HEK293T (cell line): ENCODE data around the gene KCNMB4.

ENCODE experiments used
- ELF4 ChIP-seq: fragments of 450-650 bp; IDR thresholded peaks from 2 replicates; pipeline ENCODE4 v1.6.1; 2017; ENCODE audit warnings: antibody characterized with exemption
- SP1 ChIP-seq: fragments of 450-650 bp; IDR thresholded peaks from 2 replicates; pipeline ENCODE4 v1.6.1; 2017

DNA sequence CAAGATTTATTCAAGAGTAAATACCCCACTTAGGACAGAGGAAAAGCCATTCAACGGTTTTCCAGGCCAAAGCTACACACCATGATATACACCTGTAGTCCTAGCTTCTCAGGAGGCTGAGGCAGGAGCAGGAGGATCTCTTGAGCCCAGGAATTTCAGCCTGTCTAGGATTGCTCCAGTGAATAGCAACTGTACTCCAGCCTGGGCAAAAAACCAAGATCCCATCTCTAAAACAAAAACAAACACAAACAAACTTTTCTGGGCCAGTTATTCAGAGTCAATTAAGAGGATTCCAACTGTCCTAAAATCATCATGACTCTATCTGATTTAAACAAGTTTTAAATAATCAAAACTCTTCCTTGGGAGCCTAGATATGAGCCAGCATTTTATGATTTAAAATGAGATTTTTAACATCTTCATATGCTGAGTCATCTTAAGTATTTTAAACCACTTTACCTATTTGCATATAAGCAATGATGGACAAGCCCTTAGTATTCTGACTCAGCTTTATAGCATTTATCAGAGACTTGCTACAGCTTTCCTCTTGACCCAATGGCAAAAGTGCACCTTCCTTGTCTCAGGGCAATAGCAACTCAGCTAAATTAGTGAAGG, 77.1 kb downstream of the KCNMB4 start:
- TF ChIP-seq SP1 (no peak), ELF4 (no peak)
